Activated T-cell treated with anti-CD3 and anti-CD28 coated beads for 24 hours (primary cell): ENCODE measurements around the gene EHD1.

Source experiments
- DNase-seq: peaks from one replicate; pipeline ENCODE4 v3.0.0-alpha.2; 2020; ENCODE audit warnings: low read depth

The EHD1 gene

DNA sequence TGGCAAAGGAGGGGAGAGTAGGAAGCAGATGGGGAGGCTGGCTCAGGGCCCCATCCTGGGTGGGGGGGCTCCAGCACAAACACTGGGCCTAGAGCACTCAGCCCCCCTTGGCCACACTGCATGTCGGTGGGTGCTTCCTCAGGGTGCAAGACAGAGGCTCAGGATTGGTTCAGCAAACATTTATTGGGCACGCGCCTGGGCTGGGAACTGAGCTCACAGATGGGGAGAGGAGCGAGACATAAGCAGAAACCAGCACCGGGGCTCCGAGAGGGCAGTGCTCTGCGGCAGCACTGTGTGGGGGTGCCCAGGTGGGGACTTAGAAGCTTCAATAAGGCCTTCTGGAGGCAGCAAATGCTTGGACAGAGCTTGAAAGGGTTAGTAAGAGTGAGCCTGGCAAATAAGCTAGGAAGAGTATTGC, 12.1 kb upstream of the EHD1 start:
- DNase-seq = no peak

DNA sequence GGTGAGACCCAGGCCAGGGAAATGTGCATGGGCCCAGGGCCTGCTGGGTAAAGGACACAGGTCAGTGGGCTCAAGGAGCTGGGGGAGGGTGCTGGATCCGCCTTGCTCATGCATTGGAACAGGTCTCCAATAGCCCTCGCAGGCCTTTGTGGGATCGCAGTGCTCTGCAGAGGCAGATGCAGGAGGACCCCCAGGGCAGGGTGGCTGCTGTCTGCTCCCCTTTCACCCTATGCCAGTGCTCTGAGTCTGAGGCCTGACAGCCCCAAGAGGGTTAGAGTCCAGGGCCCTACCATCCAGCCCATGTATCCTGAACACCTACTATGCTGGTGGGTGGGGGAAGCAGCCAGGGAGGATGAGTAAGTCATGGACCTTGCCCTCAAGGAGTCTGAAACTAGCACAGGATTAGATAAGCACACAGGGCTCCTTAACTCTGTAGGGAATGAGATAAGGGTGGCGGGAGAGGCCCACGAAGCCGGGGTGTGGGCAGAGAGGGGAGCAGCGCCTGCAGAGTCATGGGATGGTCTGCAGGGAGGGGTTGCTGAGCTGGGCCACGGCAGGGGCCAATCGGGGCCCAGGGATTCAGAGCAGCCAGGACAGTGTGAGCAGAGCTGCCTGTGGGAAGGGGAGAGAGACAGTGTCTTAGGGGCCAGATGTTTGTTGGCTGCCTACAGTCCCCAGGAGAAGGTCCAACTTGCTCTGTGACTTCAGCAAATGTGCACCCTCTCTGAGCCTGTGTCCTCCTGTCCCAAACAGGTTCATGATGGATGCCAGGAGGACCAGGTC, 10.5 kb upstream of the EHD1 start:
- DNase-seq = no peak

GRCh38 chr11:64888406-64888728, 9.9 kb upstream of the EHD1 start:
- DNase-seq = no peak

GRCh38 chr11:64887757-64888405, 9.5 kb upstream of the EHD1 start:
- peak; percentile 77 for DNase-seq

DNA sequence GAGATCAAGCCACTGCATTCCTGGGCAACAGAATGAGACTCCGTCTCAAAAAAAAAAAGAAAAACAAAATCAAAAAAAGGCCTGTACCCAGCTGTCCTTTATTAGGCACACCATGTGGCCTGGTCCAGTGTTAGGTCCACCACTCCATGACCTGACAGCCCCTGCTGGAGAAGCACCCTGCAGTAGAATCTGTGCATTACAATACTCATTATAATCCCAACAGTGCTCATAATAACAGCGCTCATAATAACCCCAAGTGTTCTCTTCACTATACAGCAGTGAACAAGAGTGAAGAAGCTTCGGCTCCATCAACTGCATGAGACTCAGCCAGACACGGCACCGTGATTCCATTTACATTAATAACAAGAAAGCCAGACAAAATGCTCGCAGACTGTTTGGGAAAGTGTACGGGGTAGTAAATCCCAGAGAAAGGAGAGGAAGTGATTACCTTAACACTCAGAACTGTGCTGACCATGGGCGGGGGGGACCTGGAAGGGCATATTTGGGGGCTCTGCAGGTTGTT, 8.9 kb upstream of the EHD1 start:
- DNase-seq = no peak

GRCh38 chr11:64885367-64886286, 7.2 kb upstream of the EHD1 start:
- no peak for DNase-seq

DNA sequence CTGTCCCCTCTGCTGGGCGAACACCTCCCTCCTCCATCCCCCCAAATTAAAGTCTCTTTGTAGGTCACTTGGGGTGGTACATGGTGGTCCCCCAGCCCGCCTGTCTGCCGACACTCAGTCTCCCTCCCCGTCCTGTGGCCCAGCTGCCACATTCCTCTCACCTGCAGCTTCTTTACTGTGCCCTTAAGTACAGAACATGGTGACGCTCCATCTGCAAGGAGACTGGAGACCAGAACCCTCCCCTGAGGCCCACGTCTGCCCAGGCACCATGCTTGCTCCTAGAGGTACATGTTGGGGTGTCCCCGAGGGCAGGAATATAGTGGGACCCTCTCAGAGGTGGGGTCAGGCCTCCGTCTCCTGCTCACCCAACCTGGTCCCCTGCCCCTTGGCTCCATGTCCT, 5.6 kb upstream of the EHD1 start:
- no peak for DNase-seq

- no peak for DNase-seq
Measured at GRCh38 chr11:64883575-64883974, 5.2 kb upstream of the EHD1 start.

DNA sequence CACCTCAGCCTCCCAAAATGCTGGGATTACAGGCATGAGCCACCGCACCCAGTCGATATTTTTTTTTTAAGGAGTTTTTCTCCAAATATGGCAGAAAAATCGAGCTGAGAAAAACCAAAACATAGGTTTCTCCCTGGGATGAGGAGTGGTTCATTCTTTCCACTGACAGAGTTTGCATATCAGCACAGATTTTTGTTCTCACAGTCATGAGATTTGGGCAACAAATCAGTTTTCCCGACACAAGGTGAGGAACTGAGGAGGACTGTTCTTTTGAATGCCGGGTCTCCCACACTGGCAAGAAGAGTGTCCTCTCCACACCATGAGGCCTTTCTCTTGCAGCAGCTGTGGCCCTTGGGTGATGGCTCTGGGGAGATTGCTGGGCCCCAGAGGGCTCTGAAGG, 3.8 kb upstream of the EHD1 start:
- DNase-seq = no peak

GRCh38 chr11:64881476-64881875, 3.1 kb upstream of the EHD1 start:
- no peak for DNase-seq

DNA sequence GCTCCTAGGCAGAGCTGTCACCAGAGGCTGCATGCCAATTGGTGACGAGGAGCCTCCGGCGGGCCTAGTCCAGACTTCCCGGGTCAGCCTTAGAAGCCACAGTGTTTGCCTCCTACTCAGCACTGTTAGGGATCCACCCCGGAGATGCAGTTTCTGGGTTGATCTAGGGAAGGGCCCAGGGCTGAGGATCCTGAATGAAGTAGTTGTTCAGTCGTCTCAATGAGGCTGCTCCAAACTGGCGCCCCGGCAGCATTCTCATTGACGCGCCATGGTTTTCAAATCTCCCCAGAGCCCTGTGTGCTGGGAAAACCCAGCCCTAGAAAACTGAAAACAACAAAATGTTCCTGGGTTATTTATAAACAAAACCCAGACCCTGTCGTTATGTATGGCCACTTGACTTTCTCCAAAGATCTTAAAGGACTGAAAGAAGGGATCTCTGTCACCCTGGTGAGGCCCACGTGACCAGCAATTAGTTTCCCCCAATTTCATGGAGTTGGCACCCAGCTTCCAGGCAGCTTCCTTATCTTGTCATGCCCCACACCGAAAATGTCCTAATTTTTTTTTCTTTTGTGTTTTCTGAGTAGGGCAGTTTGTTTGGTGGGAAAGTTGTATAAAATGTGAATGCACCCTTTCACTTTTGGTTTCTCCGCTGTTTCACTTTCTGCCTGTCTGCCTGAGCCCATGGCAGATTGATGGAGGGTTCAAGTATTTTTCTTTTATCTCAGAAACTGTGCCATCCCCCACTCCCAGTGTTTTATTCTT, 2.0 kb upstream of the EHD1 start:
- no peak for DNase-seq

- no peak for DNase-seq
Measured at GRCh38 chr11:64879244-64879900, 951 bp upstream of the EHD1 start.

DNA sequence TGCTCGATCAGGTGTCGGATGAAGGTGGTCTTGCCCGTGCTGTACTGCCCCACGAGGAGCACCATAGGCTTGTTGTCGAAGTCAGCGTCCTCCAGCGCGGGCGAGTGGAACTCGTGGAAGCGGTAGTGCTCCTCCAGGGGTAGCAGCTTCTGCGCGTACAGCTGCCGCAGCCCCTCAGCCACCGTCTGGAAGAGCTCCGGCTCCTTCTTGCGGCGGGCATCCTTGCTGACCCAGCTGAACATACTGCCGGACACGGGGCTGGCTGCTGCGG, 263 bp downstream of the EHD1 start:
- DNase-seq = no peak

DNA sequence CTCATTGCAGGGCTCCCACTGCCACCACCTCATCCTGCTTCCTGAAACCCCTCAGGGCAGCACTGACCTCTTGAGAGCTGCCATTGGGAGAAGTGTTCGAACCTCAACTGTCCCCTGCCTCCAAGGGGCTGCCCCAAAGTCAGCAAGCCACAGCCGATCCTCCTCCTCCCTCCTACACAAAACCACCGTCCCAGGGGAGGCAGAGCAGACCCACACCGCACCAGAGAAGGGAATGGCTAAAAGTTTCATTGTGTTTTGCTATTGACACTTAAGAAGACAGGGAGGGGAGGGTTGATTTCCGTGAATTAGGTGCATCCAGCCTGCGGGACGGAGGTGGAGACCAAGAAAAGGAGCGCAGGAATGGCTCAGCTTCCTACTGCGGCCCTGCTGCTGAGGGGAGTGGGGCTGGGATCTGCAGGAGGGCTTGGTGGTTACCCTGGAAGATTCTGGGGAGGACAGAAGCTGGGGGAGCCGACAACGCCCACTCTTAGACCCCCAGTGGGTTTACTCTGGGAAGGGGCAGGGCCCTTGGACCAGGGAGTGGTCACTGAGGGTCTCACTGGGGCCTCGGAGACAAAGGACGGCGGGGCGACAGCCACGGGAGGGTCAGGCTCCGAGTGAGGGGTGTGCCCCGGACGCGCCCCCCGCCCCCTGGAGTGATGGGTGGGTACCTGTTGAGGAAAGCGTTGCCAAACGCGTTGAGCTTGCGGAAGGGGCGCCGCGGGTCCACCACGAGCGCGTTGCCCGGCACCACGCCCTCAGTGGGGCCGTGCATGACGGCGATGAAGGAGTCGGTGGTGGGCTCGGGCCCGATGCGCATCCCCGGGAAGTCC, 815 bp downstream of the EHD1 start:
- DNase-seq = no peak

- no peak for DNase-seq
Measured at GRCh38 chr11:64876835-64877341, 1.5 kb downstream of the EHD1 start.

DNA sequence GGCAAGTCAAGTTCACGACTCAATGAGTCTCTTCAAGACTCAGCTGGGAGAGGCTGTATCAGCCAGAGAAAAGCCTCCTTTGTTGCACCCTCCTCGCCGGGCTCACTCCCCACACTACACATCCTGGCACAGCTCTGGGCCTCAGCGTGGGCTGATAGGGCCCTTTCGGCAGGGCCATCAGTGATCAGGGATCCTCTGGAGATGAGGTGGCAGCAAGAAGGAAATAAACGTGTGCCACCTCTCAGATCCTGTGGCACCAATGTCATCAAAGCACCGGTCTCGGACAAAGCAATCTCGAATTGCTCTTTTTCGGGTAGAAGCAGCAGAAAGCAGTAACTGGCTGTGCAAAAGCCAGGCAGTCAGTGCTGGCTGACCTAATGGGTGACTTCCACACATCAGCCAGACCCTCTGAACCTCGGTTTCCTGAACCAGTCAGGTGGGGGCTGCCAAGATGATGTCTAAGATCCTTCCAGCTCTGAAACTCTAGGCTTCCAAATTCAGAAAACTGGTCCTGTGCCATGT, 2.1 kb downstream of the EHD1 start:
- no peak for DNase-seq

DNA sequence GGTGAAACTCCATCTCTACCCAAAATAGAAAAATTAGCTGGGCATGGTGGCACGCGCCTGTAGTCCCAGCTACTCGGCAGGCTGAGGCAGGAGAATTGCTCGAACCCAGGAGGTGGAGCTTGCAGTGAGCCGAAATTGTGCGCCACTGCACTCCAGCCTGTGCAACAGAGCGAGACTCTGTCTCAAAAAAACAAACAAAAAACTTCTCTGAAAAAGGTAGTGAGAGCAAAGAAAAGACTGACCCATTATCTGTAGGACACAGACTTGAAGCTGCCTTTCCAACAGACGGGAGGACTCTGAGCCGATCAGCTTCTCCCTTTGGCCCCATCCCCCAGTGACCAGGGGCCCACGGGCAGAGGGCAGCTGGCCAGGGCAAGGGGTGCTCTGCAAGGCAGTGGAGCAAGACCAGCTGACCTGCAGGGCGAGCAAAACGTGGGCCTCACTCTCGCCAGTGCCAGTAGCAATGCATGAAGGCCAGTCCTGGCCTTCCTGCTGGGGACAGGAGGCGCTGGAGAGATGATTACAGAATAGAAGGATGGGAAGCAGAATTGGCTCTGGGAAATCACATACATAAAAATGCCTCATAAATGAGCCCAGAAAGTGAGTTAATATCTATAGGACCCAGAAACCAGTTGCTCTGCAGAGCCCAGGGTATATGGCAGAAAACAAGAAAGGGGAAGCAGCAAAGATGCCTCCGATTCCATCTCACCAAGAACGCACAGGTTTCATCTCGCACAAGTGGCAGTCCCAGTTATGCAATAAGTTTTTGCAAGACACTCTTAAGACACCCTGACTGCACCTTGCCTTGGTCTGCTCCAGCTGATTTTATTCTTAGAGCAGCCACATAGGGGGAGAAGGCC, 2.8 kb downstream of the EHD1 start:
- DNase-seq = no peak

- no peak for DNase-seq
Measured at GRCh38 chr11:64874308-64875240, 3.8 kb downstream of the EHD1 start.
